Stomach (tissue), 19 donors: ENCODE measurements around the gene ITGAD. TPM values are rescaled to one million over a fixed set of nuclear protein-coding genes. Genes with fewer than 3 reads are reported as not detected.

ENCODE experiments used
- DNase-seq, 2 donors: peaks; one replicate each; pipeline versions ENCODE4 v3.0.0 to v3.0.0-alpha.2; 2013 to 2019
- H3K27ac ChIP-seq, 5 donors: fragments of 200-600 bp in 4 of 5; sonication (generic) in 4 of 5; one replicate each; pipeline ENCODE4 v1.5.1; 2013 to 2019; ENCODE audit warnings: mild to moderate bottlenecking in 1 of 5, moderate library complexity in 1 of 5
- H3K27me3 ChIP-seq, 3 donors: fragments of 200-600 bp; sonication (generic); one replicate each; pipeline ENCODE4 v1.5.1; 2017 to 2019; ENCODE audit warnings: mixed run types in 1 of 3
- H3K36me3 ChIP-seq, 4 donors: fragments of 200-600 bp; sonication (generic); 1 replicate in 3 of 4; 2 replicates in 1 of 4; pipeline ENCODE4 v1.5.1; 2016 to 2019
- H3K4me1 ChIP-seq, 4 donors: fragments of 200-600 bp; sonication (generic); one replicate each; pipeline ENCODE4 v1.5.1; 2016 to 2019
- H3K4me3 ChIP-seq, 4 donors: fragments of 200-600 bp; sonication (generic) in 3 of 4; one replicate each; pipeline ENCODE4 v1.5.1; 2016 to 2019; ENCODE audit warnings: mild to moderate bottlenecking in 1 of 4
- H3K9me3 ChIP-seq, 4 donors: fragments of 200-600 bp; sonication (generic); one replicate each; pipeline ENCODE4 v1.5.1; 2016 to 2019
- CTCF ChIP-seq, 7 experiments: fragments of 450-650 bp in 4 of 7; fragments of 200-600 bp in 3 of 7; sonication (generic) in 3 of 7; IDR thresholded peaks; one replicate each; pipeline ENCODE4 v1.5.1; 2016 to 2019; ENCODE audit warnings: antibody characterized with exemption in 7 of 7, control low read depth in 2 of 7, mild to moderate bottlenecking in 1 of 7
- EP300 ChIP-seq: sonication (generic); formaldehyde crosslinking; IDR thresholded peaks from one replicate; pipeline ENCODE4 v1.6.1; 2017; ENCODE audit warnings: antibody characterized with exemption
- POLR2A ChIP-seq, 4 donors: fragments of 450-650 bp; IDR thresholded peaks; one replicate each; pipeline ENCODE4 v1.6.1; 2016; ENCODE audit warnings: antibody characterized with exemption in 4 of 4, control low read depth in 2 of 4, mild to moderate bottlenecking in 1 of 4, moderate library complexity in 1 of 4
- POLR2AphosphoS5 ChIP-seq, 3 donors: sonication (generic); formaldehyde crosslinking; IDR thresholded peaks; one replicate each; pipeline ENCODE4 v1.6.1; 2016; ENCODE audit warnings: antibody characterized with exemption in 3 of 3
- WGBS, 5 donors: extraction: QIAGEN DNeasy Blood & Tissue Kit in 3 of 5; methylation state at CpG; one replicate each; pipeline versions ENCODE4 v1.1.5 to v1.1.7; 2013 to 2018; 5-methylcytosine and 5-hydroxymethylcytosine counted together
- intact Hi-C: fragments of 100-400 bp; cut with DNase I; formaldehyde crosslinking; loops from one replicate; pipeline ENCODE4 v1.15.1; 2023; ENCODE audit warnings: low total_unique reads
- long read RNA-seq, 10 donors: transcript quantifications; one replicate each; lab custom pipeline, GENCODE V29; 2026
- polyA plus RNA-seq, 3 donors: library from polyadenylated mRNA; stranded (reverse); fragments of 200-250 nt; gene quantifications; one replicate each; pipeline ENCODE4 v1.2.3, GENCODE V29; 2013
- total RNA-seq, 5 donors: library from RNA; depleted of rRNA; stranded (reverse); fragments of >200 nt; gene quantifications; one replicate each; pipeline versions ENCODE4 v1.1.0 to v1.2.3, GENCODE V29; 2014 to 2016
- donor health status: healthy with polysubstance abuse.
- donor health status: Bipolar disorder and iron deficiency.
- donor health status: healthy.

Gene ITGAD
- total RNA-seq = under 1 TPM in 2 of 5 donors, not detected in 3; 0.29 to 0.37 TPM
- polyA plus RNA-seq = not detected
- long read RNA-seq, donor 1 = 0 reads
- long read RNA-seq, donor 2 = 0 reads
- long read RNA-seq, donor 3 = 0 reads
- long read RNA-seq, donor 4 = 0 reads
- long read RNA-seq, donor 5 = 0 reads
- long read RNA-seq, donor 6 = 0 reads
- long read RNA-seq, donor 7 = 0 reads
- long read RNA-seq, donor 8 = 0 reads
- long read RNA-seq, donor 9 = 0 reads
- long read RNA-seq, donor 10 = 0 reads

GRCh38 chr16:31393056-31393455 is at the start of gene ITGAD:
Gene ITGAD (plus strand): TSS chr16:31393335. CDS start chr16:31393361, 26 bp downstream.
- no peaks in the 10 kb centered on the region for H3K4me1 ChIP-seq
- WGBS, 5 donors = 50 to 67% (median 58%) methylated on average over 5 of the region's 5 CpGs
- peaks cover 0 to 41% (median 9%) of the 10 kb centered on the region in 3 donors for H3K27me3 ChIP-seq
- intact Hi-C loops = no loop called here
- H3K36me3 ChIP-seq = no peaks in the 10 kb centered on the region
- TF ChIP-seq EP300 = no peak
- TF ChIP-seq POLR2AphosphoS5 (IDR thresholded peaks at IDR 0.05) = no peak
- no peak for TF ChIP-seq CTCF (IDR thresholded peaks at IDR 0.05)
- TF ChIP-seq POLR2A (IDR thresholded peaks at IDR 0.05) = no peak
- no peak for DNase-seq
- H3K27ac ChIP-seq = no peak within 1 kb of the TSS
- no peaks in the 10 kb centered on the region for H3K9me3 ChIP-seq
- no peak within 1 kb of the TSS for H3K4me3 ChIP-seq

GRCh38 chr16:31344712-31345111 is 48.4 kb upstream of the ITGAD start:
- no peaks in the 10 kb centered on the region for H3K27me3 ChIP-seq
- intact Hi-C loops = no loop called here
- H3K27ac ChIP-seq = no peak overlapping the region
- H3K4me1 ChIP-seq = no peaks in the 10 kb centered on the region
- TF ChIP-seq CTCF (IDR thresholded peaks at IDR 0.05) (no peak), EP300 (no peak), POLR2AphosphoS5 (IDR thresholded peaks at IDR 0.05) (no peak), POLR2A (IDR thresholded peaks at IDR 0.05) (no peak)
- no peak for DNase-seq
- H3K4me3 ChIP-seq = no peak overlapping the region
- H3K9me3 ChIP-seq = no peaks in the 10 kb centered on the region
- WGBS, 5 donors = 57 to 75% (median 66%) methylated on average over 9 of the region's 9 CpGs
- H3K36me3 ChIP-seq = no peaks in the 10 kb centered on the region

GRCh38 chr16:31347445-31347844 is 45.7 kb upstream of the ITGAD start:
- DNase-seq = no peak
- intact Hi-C loops = no loop called here
- H3K27ac ChIP-seq = no peak overlapping the region
- no peak overlapping the region for H3K4me3 ChIP-seq
- no peaks in the 10 kb centered on the region for H3K36me3 ChIP-seq
- no peaks in the 10 kb centered on the region for H3K9me3 ChIP-seq
- 63 to 76% (median 70%) methylated on average over 5 of the region's 5 CpGs for WGBS, 5 donors
- no peak for TF ChIP-seq POLR2A (IDR thresholded peaks at IDR 0.05)
- no peak for TF ChIP-seq EP300
- TF ChIP-seq CTCF (IDR thresholded peaks at IDR 0.05) = no peak
- TF ChIP-seq POLR2AphosphoS5 (IDR thresholded peaks at IDR 0.05) = no peak
- no peaks in the 10 kb centered on the region for H3K4me1 ChIP-seq
- H3K27me3 ChIP-seq = peaks cover 0 to under 1% (median 0%) of the 10 kb centered on the region in 3 donors

GRCh38 chr16:31348579-31348978 is 44.6 kb upstream of the ITGAD start:
- no peak for DNase-seq
- no peaks in the 10 kb centered on the region for H3K4me1 ChIP-seq
- TF ChIP-seq CTCF (IDR thresholded peaks at IDR 0.05) (no peak), POLR2AphosphoS5 (IDR thresholded peaks at IDR 0.05) (no peak), POLR2A (IDR thresholded peaks at IDR 0.05) (no peak), EP300 (no peak)
- WGBS, 5 donors = 39 to 67% (median 54%) methylated on average over 3 of the region's 3 CpGs
- H3K27ac ChIP-seq = no peak overlapping the region
- peaks cover 0 to 5% (median 0%) of the 10 kb centered on the region in 3 donors for H3K27me3 ChIP-seq
- H3K9me3 ChIP-seq = no peaks in the 10 kb centered on the region
- no peaks in the 10 kb centered on the region for H3K36me3 ChIP-seq
- no peak overlapping the region for H3K4me3 ChIP-seq
- intact Hi-C loops = no loop called here
